GM23338 (cell line): ENCODE results near the gene RIT1. TPM values are rescaled to one million over a fixed set of nuclear protein-coding genes. Genes with fewer than 3 reads are reported as not detected.

Experiments used
- ATAC-seq: fragments of 200-7000 bp; cut with Tn5 transposase; 3 replicates; pipeline ENCODE4 v1.9.1; 2020
- DNase-seq: peaks from one replicate; pipeline ENCODE4 v3.0.0-alpha.2; 2015; ENCODE audit warnings: low spot score
- H2AFZ ChIP-seq: fragments of 200-600 bp; sonication (generic); 2 replicates; pipeline ENCODE4 v1.8.0; 2016; ENCODE audit warnings: antibody characterized with exemption, mild to moderate bottlenecking, moderate library complexity
- H3F3A ChIP-seq: fragments of 200-600 bp; sonication (generic); replicated peaks from 2 replicates; pipeline ENCODE4 v1.8.0; 2017; ENCODE audit warnings: antibody characterized with exemption, mixed run types, low read depth
- H3K27ac ChIP-seq: fragments of 200-600 bp; sonication (generic); 2 replicates; pipeline ENCODE4 v1.6.1; 2016; ENCODE audit warnings: low read depth
- H3K27me3 ChIP-seq: fragments of 200-600 bp; sonication (generic); 2 replicates; pipeline ENCODE4 v1.8.0; 2016; ENCODE audit warnings: mild to moderate bottlenecking, mixed run types, moderate library complexity; ENCODE audit not compliant: insufficient read depth
- H3K36me3 ChIP-seq: fragments of 200-600 bp; sonication (generic); 2 replicates; pipeline ENCODE4 v1.8.0; 2016; ENCODE audit warnings: mild to moderate bottlenecking; ENCODE audit not compliant: insufficient read depth
- H3K4me1 ChIP-seq: fragments of 200-600 bp; sonication (generic); 2 replicates; pipeline ENCODE4 v1.8.0; 2016; ENCODE audit warnings: mild to moderate bottlenecking, moderate library complexity; ENCODE audit not compliant: insufficient read depth
- H3K4me2 ChIP-seq: fragments of 200-600 bp; sonication (generic); 2 replicates; pipeline ENCODE4 v1.7.1; 2017; ENCODE audit warnings: mixed run types
- H3K4me3 ChIP-seq: fragments of 200-600 bp; sonication (generic); 2 replicates; pipeline ENCODE4 v1.6.1; 2016; ENCODE audit warnings: mixed run types
- H3K79me2 ChIP-seq: fragments of 200-600 bp; sonication (generic); replicated peaks from 2 replicates; pipeline ENCODE4 v1.8.0; 2017; ENCODE audit warnings: mild to moderate bottlenecking; ENCODE audit not compliant: insufficient read depth
- H3K9me2 ChIP-seq: fragments of 200-600 bp; sonication (generic); 2 replicates; pipeline ENCODE4 v1.8.0; 2017; ENCODE audit not compliant: insufficient read depth
- H4K20me1 ChIP-seq: fragments of 200-600 bp; sonication (generic); replicated peaks from 2 replicates; pipeline ENCODE4 v1.8.0; 2017; ENCODE audit warnings: mild to moderate bottlenecking; ENCODE audit not compliant: insufficient read depth
- H3K27ac Mint-ChIP-seq: 2 replicates; pipeline ENCODE4 v1.8.0; 2020; ENCODE audit warnings: inconsistent platforms, mild to moderate bottlenecking, moderate library complexity, mixed read lengths
- H3K27me3 Mint-ChIP-seq: 3 replicates; pipeline ENCODE4 v1.8.0; 2022; ENCODE audit warnings: low read depth, mild to moderate bottlenecking, moderate library complexity, mixed read lengths, inconsistent platforms; ENCODE audit not compliant: insufficient read depth, poor library complexity
- H3K36me3 Mint-ChIP-seq: 3 replicates; pipeline ENCODE4 v1.8.0; 2021; ENCODE audit warnings: low read depth, mild to moderate bottlenecking, inconsistent platforms, moderate library complexity, mixed read lengths
- H3K4me1 Mint-ChIP-seq: 3 replicates; pipeline ENCODE4 v1.8.0; 2020; ENCODE audit warnings: mild to moderate bottlenecking, inconsistent platforms, mixed read lengths
- H3K4me3 Mint-ChIP-seq: 3 replicates; pipeline ENCODE4 v1.8.0; 2021; ENCODE audit warnings: moderate library complexity, mild to moderate bottlenecking, inconsistent platforms, mixed read lengths
- H3K9me3 Mint-ChIP-seq: 3 replicates; pipeline ENCODE4 v1.8.0; 2020; ENCODE audit warnings: moderate library complexity, mild to moderate bottlenecking, inconsistent platforms, mixed read lengths
- CREB1 ChIP-seq: fragments of 250-450 bp; sonication (Bioruptor Pico); IDR thresholded peaks from 2 replicates; pipeline ENCODE4 v1.5.0; 2020; ENCODE audit warnings: low read depth, mild to moderate bottlenecking, moderate library complexity
- EZH2 ChIP-seq: fragments of 200-600 bp; sonication (generic); IDR thresholded peaks from one replicate; pipeline ENCODE4 v1.8.0; 2017; ENCODE audit warnings: antibody characterized with exemption, mild to moderate bottlenecking, low read depth; ENCODE audit not compliant: unreplicated experiment
- EZH2phosphoT487 ChIP-seq: fragments of 200-600 bp; sonication (generic); IDR thresholded peaks from one replicate; pipeline ENCODE4 v1.8.1; 2018; ENCODE audit warnings: antibody characterized with exemption; ENCODE audit not compliant: unreplicated experiment
- JUNB ChIP-seq: IDR thresholded peaks from one replicate; pipeline ENCODE4 v1.6.1; 2016; ENCODE audit warnings: antibody characterized with exemption; ENCODE audit not compliant: unreplicated experiment
- NANOG ChIP-seq: IDR thresholded peaks from 2 replicates; pipeline ENCODE4 v1.6.1; 2016; ENCODE audit warnings: antibody characterized with exemption, borderline replicate concordance
- POLR2AphosphoS5 ChIP-seq: IDR thresholded peaks from 2 replicates; pipeline ENCODE4 v1.6.1; 2016; ENCODE audit warnings: antibody characterized with exemption, low read depth
- STAT1 ChIP-seq: IDR thresholded peaks from one replicate; pipeline ENCODE4 v1.6.1; 2016; ENCODE audit warnings: antibody characterized with exemption; ENCODE audit not compliant: unreplicated experiment
- ZNF114 ChIP-seq: fragments of 250-450 bp; sonication (Bioruptor Pico); IDR thresholded peaks from 2 replicates; pipeline ENCODE4 v1.5.0; 2020; ENCODE audit warnings: mild to moderate bottlenecking, moderate library complexity
- ZNF331 ChIP-seq: fragments of 250-450 bp; sonication (Bioruptor Pico); IDR thresholded peaks from 2 replicates; pipeline ENCODE4 v1.5.0; 2020; ENCODE audit warnings: low read depth, mild to moderate bottlenecking, moderate library complexity
- polyA plus RNA-seq: library from polyadenylated mRNA; unstranded; fragments of >200 nt; fragmentation: Nextera tagmentation; extraction: Ambion mirVana; gene quantifications from 2 replicates; pipeline ENCODE4 v1.2.1, GENCODE V29; 2016
- total RNA-seq: library from RNA; depleted of rRNA; stranded (reverse); fragments of >200 nt; shearing (Covaris generic); gene quantifications from 2 replicates; pipeline ENCODE4 v1.2.3, GENCODE V29; 2014
- TF ChIP-seq, protein P1 (sequence below): IDR thresholded peaks from 2 replicates; pipeline ENCODE4 v1.6.1; 2016; ENCODE audit warnings: antibody characterized with exemption
- TF ChIP-seq, protein P2 (sequence below): fragments of 250-450 bp; sonication (Bioruptor Pico); IDR thresholded peaks from 2 replicates; pipeline ENCODE4 v1.5.0; 2020; ENCODE audit warnings: mild to moderate bottlenecking, moderate library complexity
- TF ChIP-seq, protein P3 (sequence below): IDR thresholded peaks from one replicate; pipeline ENCODE4 v1.6.1; 2018; ENCODE audit warnings: antibody characterized with exemption; ENCODE audit not compliant: unreplicated experiment
- TF ChIP-seq, protein P4 (sequence below), 2 experiments: fragments of 200-600 bp in 1 of 2; sonication (generic) in 1 of 2; conservative IDR thresholded peaks; 2 replicates each; pipeline versions ENCODE4 v1.5.1 to v1.6.1; 2016 to 2017; ENCODE audit warnings: antibody characterized with exemption in 2 of 2, low read depth in 2 of 2, mild to moderate bottlenecking in 2 of 2, moderate library complexity in 1 of 2

The RIT1 gene
- total and polyA plus RNA-seq, 2 experiments from 2014 or later = 21.5 to 24.4 TPM

DNA sequence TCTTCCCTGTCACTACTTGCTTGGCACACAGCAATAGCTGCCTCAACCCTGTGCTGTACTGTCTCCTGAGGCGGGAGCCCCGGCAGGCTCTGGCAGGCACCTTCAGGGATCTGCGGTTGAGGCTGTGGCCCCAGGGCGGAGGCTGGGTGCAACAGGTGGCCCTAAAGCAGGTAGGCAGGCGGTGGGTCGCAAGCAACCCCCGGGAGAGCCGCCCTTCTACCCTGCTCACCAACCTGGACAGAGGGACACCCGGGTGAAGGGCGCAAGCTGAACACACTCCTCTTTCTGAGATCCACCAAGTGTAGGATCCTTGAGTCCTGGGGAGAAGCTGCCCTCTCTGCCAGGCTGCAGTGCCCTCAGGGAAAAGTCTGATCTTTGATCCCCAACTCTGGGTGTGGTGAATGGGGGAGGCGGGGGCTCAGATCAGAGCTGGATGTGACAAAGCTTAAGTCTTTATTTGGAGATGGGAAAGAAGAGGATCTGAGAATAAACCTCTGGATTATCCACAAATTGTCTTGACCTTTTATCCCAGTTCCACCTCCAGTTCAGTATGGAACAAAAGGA, 31.5 kb upstream of the RIT1 start:
- no peak overlapping the region for H3K4me3 ChIP-seq
- H2AFZ ChIP-seq = no peak overlapping the region
- no peak overlapping the region for H3K27ac ChIP-seq
- ATAC-seq = no peak
- H3K36me3 Mint-ChIP-seq = peaks cover 14% of the 10 kb centered on the region
- no peak for DNase-seq
- peaks cover 20% of the 10 kb centered on the region for H3K4me1 ChIP-seq
- H3K27ac Mint-ChIP-seq = no peak overlapping the region
- H3K27me3 Mint-ChIP-seq = peaks cover 29% of the 10 kb centered on the region
- 0 out of 2 replicates have a peak, but pooled peaks cover 6% of the 10 kb centered on the region for H3F3A ChIP-seq
- no peak overlapping the region; the same call in 2 of the 3 replicates for H3K4me3 Mint-ChIP-seq
- peaks cover 56% of the 10 kb centered on the region for H3K4me1 Mint-ChIP-seq
- H3K9me2 ChIP-seq = no peaks in the 10 kb centered on the region
- H3K4me2 ChIP-seq = no peak overlapping the region
- TF ChIP-seq STAT1 (no peak), ZNF331 (CRISPR knock-in tag) (no peak), POLR2AphosphoS5 (no peak), ZNF114 (CRISPR knock-in tag) (no peak), CREB1 (CRISPR knock-in tag) (no peak), JUNB (no peak), EZH2phosphoT487 (no peak), NANOG (no peak), EZH2 (no peak)
- TF ChIP-seq, protein P1, sequence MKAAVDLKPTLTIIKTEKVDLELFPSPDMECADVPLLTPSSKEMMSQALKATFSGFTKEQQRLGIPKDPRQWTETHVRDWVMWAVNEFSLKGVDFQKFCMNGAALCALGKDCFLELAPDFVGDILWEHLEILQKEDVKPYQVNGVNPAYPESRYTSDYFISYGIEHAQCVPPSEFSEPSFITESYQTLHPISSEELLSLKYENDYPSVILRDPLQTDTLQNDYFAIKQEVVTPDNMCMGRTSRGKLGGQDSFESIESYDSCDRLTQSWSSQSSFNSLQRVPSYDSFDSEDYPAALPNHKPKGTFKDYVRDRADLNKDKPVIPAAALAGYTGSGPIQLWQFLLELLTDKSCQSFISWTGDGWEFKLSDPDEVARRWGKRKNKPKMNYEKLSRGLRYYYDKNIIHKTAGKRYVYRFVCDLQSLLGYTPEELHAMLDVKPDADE = no peak
- TF ChIP-seq, protein P2, sequence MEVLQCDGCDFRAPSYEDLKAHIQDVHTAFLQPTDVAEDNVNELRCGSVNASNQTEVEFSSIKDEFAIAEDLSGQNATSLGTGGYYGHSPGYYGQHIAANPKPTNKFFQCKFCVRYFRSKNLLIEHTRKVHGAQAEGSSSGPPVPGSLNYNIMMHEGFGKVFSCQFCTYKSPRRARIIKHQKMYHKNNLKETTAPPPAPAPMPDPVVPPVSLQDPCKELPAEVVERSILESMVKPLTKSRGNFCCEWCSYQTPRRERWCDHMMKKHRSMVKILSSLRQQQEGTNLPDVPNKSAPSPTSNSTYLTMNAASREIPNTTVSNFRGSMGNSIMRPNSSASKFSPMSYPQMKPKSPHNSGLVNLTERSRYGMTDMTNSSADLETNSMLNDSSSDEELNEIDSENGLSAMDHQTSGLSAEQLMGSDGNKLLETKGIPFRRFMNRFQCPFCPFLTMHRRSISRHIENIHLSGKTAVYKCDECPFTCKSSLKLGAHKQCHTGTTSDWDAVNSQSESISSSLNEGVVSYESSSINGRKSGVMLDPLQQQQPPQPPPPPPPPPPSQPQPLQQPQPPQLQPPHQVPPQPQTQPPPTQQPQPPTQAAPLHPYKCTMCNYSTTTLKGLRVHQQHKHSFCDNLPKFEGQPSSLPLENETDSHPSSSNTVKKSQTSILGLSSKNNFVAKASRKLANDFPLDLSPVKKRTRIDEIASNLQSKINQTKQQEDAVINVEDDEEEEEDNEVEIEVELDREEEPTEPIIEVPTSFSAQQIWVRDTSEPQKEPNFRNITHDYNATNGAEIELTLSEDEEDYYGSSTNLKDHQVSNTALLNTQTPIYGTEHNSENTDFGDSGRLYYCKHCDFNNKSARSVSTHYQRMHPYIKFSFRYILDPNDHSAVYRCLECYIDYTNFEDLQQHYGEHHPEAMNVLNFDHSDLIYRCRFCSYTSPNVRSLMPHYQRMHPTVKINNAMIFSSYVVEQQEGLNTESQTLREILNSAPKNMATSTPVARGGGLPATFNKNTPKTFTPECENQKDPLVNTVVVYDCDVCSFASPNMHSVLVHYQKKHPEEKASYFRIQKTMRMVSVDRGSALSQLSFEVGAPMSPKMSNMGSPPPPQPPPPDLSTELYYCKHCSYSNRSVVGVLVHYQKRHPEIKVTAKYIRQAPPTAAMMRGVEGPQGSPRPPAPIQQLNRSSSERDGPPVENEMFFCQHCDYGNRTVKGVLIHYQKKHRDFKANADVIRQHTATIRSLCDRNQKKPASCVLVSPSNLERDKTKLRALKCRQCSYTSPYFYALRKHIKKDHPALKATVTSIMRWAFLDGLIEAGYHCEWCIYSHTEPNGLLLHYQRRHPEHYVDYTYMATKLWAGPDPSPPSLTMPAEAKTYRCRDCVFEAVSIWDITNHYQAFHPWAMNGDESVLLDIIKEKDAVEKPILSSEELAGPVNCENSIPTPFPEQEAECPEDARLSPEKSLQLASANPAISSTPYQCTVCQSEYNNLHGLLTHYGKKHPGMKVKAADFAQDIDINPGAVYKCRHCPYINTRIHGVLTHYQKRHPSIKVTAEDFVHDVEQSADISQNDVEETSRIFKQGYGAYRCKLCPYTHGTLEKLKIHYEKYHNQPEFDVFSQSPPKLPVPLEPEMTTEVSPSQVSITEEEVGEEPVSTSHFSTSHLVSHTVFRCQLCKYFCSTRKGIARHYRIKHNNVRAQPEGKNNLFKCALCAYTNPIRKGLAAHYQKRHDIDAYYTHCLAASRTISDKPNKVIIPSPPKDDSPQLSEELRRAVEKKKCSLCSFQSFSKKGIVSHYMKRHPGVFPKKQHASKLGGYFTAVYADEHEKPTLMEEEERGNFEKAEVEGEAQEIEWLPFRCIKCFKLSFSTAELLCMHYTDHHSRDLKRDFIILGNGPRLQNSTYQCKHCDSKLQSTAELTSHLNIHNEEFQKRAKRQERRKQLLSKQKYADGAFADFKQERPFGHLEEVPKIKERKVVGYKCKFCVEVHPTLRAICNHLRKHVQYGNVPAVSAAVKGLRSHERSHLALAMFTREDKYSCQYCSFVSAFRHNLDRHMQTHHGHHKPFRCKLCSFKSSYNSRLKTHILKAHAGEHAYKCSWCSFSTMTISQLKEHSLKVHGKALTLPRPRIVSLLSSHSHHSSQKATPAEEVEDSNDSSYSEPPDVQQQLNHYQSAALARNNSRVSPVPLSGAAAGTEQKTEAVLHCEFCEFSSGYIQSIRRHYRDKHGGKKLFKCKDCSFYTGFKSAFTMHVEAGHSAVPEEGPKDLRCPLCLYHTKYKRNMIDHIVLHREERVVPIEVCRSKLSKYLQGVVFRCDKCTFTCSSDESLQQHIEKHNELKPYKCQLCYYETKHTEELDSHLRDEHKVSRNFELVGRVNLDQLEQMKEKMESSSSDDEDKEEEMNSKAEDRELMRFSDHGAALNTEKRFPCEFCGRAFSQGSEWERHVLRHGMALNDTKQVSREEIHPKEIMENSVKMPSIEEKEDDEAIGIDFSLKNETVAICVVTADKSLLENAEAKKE (CRISPR knock-in tag) = no peak
- TF ChIP-seq, protein P3, sequence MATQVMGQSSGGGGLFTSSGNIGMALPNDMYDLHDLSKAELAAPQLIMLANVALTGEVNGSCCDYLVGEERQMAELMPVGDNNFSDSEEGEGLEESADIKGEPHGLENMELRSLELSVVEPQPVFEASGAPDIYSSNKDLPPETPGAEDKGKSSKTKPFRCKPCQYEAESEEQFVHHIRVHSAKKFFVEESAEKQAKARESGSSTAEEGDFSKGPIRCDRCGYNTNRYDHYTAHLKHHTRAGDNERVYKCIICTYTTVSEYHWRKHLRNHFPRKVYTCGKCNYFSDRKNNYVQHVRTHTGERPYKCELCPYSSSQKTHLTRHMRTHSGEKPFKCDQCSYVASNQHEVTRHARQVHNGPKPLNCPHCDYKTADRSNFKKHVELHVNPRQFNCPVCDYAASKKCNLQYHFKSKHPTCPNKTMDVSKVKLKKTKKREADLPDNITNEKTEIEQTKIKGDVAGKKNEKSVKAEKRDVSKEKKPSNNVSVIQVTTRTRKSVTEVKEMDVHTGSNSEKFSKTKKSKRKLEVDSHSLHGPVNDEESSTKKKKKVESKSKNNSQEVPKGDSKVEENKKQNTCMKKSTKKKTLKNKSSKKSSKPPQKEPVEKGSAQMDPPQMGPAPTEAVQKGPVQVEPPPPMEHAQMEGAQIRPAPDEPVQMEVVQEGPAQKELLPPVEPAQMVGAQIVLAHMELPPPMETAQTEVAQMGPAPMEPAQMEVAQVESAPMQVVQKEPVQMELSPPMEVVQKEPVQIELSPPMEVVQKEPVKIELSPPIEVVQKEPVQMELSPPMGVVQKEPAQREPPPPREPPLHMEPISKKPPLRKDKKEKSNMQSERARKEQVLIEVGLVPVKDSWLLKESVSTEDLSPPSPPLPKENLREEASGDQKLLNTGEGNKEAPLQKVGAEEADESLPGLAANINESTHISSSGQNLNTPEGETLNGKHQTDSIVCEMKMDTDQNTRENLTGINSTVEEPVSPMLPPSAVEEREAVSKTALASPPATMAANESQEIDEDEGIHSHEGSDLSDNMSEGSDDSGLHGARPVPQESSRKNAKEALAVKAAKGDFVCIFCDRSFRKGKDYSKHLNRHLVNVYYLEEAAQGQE = no peak
- TF ChIP-seq, protein P4, sequence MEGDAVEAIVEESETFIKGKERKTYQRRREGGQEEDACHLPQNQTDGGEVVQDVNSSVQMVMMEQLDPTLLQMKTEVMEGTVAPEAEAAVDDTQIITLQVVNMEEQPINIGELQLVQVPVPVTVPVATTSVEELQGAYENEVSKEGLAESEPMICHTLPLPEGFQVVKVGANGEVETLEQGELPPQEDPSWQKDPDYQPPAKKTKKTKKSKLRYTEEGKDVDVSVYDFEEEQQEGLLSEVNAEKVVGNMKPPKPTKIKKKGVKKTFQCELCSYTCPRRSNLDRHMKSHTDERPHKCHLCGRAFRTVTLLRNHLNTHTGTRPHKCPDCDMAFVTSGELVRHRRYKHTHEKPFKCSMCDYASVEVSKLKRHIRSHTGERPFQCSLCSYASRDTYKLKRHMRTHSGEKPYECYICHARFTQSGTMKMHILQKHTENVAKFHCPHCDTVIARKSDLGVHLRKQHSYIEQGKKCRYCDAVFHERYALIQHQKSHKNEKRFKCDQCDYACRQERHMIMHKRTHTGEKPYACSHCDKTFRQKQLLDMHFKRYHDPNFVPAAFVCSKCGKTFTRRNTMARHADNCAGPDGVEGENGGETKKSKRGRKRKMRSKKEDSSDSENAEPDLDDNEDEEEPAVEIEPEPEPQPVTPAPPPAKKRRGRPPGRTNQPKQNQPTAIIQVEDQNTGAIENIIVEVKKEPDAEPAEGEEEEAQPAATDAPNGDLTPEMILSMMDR (conservative IDR thresholded peaks at IDR 0.05; ENCODE audit: low read depth in 2 of 2) = no peak
- no peaks in the 10 kb centered on the region; the same call in 2 of the 3 replicates for H3K9me3 Mint-ChIP-seq
- peaks cover 9% of the 10 kb centered on the region; the same call in 1 of the 2 replicates for H4K20me1 ChIP-seq
- peaks cover 8% of the 10 kb centered on the region; the same call in 1 of the 2 replicates for H3K36me3 ChIP-seq
- H3K27me3 ChIP-seq = no peaks in the 10 kb centered on the region
- H3K79me2 ChIP-seq = no peaks in the 10 kb centered on the region
